Measurements from ENCODE around the gene UBE2S. TPM values are rescaled to one million over a fixed set of nuclear protein-coding genes. Genes with fewer than 3 reads are reported as not detected.
"Not testable (repeated sequence)": the region's sequence is repeated elsewhere in the genome, so short reads cannot be mapped to it uniquely, and the experiment has no call there.

The UBE2S gene
- total RNA-seq, 1 donor from 2014 or later: 383 TPM

DNA sequence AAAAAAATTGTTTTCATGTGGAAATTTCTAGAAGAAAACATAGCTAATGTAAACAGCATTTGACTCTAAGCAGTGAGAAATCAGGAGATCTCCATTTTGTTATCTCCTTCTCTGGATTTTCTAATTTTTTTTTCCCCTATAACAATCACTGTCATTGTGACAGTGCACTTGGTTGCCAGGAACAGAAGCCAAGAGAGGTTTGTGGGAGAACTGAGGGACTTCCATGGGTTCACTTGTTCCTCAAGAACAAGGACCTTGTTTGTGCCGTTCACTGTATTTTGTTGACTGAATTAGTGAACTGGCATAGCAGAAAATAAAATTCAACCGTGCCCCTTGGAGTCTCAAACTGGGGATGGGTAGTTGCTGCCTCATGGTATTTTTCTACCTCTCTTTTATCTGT is 18.5 kb upstream of the UBE2S start:
- TF ChIP-seq, protein P1, sequence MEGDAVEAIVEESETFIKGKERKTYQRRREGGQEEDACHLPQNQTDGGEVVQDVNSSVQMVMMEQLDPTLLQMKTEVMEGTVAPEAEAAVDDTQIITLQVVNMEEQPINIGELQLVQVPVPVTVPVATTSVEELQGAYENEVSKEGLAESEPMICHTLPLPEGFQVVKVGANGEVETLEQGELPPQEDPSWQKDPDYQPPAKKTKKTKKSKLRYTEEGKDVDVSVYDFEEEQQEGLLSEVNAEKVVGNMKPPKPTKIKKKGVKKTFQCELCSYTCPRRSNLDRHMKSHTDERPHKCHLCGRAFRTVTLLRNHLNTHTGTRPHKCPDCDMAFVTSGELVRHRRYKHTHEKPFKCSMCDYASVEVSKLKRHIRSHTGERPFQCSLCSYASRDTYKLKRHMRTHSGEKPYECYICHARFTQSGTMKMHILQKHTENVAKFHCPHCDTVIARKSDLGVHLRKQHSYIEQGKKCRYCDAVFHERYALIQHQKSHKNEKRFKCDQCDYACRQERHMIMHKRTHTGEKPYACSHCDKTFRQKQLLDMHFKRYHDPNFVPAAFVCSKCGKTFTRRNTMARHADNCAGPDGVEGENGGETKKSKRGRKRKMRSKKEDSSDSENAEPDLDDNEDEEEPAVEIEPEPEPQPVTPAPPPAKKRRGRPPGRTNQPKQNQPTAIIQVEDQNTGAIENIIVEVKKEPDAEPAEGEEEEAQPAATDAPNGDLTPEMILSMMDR (conservative IDR thresholded peaks at IDR 0.05; ENCODE audit: low read depth, low read length): no peak
- DNase-seq (ENCODE audit: low read depth): no peak

DNA sequence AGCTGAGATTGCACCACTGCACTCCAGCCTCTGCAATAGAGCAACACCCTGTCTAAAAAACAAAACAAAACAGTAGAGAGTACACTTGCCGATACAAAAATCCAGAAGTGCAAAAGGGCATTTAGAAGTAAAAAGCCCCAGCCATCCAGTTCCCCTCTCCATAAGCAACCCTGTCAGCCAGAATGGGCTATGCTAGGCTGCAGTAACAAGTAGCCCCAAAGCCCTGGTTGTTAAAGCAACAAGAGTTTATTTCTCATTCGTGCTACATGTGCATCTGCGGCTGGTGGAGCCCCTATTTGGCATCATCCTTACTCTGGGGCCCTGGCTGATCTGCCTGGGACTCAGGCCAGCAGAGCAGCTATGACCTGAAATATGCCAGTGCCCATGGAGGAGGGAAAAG is 16.9 kb upstream of the UBE2S start:
- TF ChIP-seq, protein P1 (conservative IDR thresholded peaks at IDR 0.05; ENCODE audit: low read depth, low read length): no peak
- no peak for DNase-seq (ENCODE audit: low read depth)
- H3K4me3 ChIP-seq (ENCODE audit: low read depth, low read length): no peak overlapping the region

More for the DNA sequence above, 18.5 kb upstream of the UBE2S start:
- H3K4me3 ChIP-seq (ENCODE audit: low read depth, low read length): no peak overlapping the region

DNA sequence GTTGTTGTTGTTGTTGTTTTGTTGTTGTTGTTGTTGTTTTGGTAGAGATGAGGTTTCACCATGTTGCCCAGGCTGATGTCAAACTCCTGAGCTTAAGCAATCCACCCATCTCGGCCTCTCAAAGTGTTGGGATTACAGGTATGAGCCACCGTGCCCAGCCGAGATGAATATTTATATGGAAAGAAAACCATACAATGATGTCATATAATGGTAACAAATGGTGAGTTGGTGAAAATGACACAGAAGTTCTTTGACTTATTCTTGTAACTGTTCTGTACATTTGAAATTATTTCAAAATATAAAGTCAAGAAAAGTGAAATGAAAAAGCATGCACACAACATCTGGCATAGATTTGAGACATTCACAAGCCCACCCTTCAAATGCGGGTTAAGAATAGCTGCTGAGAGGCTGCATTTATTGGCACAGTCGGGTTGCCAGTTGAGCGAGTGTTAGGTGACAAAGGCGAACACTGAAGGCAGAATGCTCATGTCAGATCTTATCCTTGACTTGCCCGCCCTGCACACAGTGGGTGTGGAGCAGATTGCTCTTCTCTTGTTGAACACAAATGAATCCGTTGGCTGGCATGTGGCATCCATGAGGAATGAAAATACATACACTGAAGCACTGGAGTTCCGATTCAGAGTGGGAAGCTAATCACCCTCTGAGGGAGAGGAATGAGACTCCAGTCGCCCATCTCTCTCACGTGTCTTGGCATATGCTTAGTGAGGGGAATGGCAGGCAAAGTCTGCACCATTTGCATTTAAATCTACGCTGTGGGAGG is 15.8 kb upstream of the UBE2S start:
- TF ChIP-seq, protein P1 (conservative IDR thresholded peaks at IDR 0.05; ENCODE audit: low read depth, low read length): no peak
- no peak for DNase-seq (ENCODE audit: low read depth)

DNA sequence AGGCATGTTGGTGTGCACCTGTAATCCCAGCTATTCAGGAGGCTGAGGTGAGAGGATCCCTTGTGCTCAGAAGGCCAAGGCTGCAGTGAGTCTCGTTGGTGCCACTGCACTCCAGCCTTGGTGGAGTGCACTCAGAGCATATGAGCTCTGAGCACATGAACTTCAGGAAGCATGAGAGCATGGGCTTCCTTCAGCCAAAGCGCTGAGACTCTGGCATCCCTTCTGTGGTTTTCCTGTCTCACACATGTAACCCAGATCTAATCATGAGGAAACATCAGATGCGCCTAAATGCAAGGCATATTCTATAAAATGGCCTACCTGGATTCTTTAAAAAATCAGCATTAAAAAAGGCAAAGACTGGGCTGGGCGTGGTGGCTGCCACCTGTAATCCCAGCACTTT is 13.7 kb upstream of the UBE2S start:
- H3K4me3 ChIP-seq (ENCODE audit: low read depth, low read length); DNase-seq (ENCODE audit: low read depth): not testable (repeated sequence)

More for the DNA sequence above, 15.8 kb upstream of the UBE2S start:
- no peak overlapping the region for H3K4me3 ChIP-seq (ENCODE audit: low read depth, low read length)

DNA sequence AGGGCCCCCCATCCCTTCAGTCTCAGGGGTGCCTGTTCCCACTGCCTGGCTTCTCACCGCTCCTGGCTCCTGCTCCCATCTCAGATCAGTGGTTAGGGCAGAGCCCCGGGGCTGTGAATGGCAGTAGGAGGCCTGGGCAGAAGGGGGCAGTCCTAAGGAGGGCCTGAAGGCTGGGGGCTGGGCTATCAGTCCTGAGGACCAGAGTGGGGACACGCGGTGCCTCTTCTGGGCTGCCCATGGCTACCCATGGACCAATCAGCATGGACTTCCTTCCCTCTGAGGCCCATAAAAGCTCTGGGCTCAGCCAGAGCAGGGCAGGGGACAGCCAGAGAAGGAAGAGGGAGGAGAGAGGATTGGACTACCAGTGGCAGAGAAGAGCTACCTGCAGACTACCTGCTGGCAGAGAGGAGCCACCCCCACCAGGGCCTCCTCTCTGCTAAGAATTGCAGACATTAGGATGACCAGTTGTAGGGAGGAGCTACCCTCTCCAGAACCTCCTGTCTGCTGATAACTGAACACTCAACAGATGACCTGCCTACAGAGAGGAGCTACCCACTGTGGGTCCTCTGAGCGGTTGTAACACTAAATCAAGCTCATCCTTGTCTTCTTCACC is 12.1 kb upstream of the UBE2S start:
- TF ChIP-seq, protein P1 (conservative IDR thresholded peaks at IDR 0.05; ENCODE audit: low read depth, low read length): no peak
- no peak for DNase-seq (ENCODE audit: low read depth)
- no peak overlapping the region for H3K4me3 ChIP-seq (ENCODE audit: low read depth, low read length)

DNA sequence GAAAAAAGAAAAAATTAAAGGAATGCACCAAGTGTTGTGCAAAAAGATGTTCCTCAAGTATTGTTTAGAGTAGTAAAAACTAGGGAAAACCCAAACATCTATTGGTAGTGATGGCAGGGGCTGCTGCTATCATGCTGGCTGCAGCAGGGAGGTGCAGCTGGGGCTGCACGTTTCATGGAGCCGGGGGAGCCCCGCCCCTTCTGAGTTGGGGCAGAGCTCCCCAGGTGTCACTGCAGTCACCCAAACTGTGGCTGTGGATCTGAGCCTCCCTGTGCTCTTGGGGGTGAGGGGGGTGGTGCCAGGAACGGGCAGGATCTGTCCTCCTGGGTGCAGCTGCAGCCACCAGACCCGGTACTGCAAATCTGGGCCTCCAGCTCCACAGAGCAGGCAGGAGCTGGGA is 11.5 kb upstream of the UBE2S start:
- TF ChIP-seq, protein P1 (conservative IDR thresholded peaks at IDR 0.05; ENCODE audit: low read depth, low read length): no peak
- H3K4me3 ChIP-seq (ENCODE audit: low read depth, low read length): no peak overlapping the region
- DNase-seq (ENCODE audit: low read depth): no peak

DNA sequence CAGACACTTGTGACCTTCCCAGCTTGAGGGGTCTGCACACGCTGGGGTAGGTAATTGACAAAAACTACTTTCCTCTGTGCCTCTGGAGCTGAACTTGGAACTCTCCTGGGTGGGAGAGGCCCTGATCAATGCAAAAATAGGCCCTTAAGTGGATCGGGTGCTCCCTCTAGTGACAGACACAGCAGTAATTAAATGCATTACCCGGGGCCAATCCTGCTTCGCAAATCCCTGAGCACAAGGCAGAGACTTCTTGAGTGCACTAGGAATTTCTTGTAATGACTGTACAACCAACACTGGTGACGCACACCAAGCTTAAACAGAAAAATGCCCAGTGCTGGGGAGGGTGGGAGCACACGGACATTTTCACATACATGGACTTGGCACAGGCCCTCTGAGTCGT is 10.6 kb upstream of the UBE2S start:
- no peak overlapping the region for H3K4me3 ChIP-seq (ENCODE audit: low read depth, low read length)
- TF ChIP-seq, protein P1 (conservative IDR thresholded peaks at IDR 0.05; ENCODE audit: low read depth, low read length): peak; percentile 83
- peak; percentile 44 for DNase-seq (ENCODE audit: low read depth)

Measured in epithelial cell of proximal tubule (primary cell).